Measurements from ENCODE around the gene CDH12.

- TF ChIP-seq CTCF (IDR thresholded peaks at IDR 0.05) (no peak), POLR2A (IDR thresholded peaks at IDR 0.05) (no peak)
These were observed 1129.6 kb downstream of the CDH12 start for GRCh38 chr5:21723500-21723899.
